H9 (cell line): ENCODE data around the gene CCDC12. TPM values are rescaled to one million over a fixed set of nuclear protein-coding genes. Genes with fewer than 3 reads are reported as not detected.

ENCODE experiments used
- DNase-seq: peaks from one replicate; pipeline ENCODE4 v3.0.0-alpha.2; 2017
- H2AFZ ChIP-seq: one replicate; pipeline ENCODE4 v1.6.1; 2013; ENCODE audit warnings: mild to moderate bottlenecking, low read length, control low read depth, moderate library complexity
- H2AK5ac ChIP-seq: 2 replicates; pipeline ENCODE4 v1.6.1; 2013; ENCODE audit warnings: low read length, control low read depth, mixed read lengths; ENCODE audit not compliant: insufficient read length
- H2BK120ac ChIP-seq: one replicate; pipeline ENCODE4 v1.6.1; 2013; ENCODE audit warnings: low read depth, mild to moderate bottlenecking, low read length, control low read depth, inconsistent platforms; ENCODE audit not compliant: poor library complexity, severe bottlenecking
- H2BK12ac ChIP-seq: 2 replicates; pipeline ENCODE4 v1.6.1; 2013; ENCODE audit warnings: low read length, control low read depth, mixed read lengths, low read depth; ENCODE audit not compliant: insufficient read length
- H2BK15ac ChIP-seq: 2 replicates; pipeline ENCODE4 v1.6.1; 2013; ENCODE audit warnings: low read depth, low read length, control low read depth
- H2BK20ac ChIP-seq: one replicate; pipeline ENCODE4 v1.6.1; 2013; ENCODE audit warnings: low read depth, mild to moderate bottlenecking, low read length, control low read depth, inconsistent platforms; ENCODE audit not compliant: poor library complexity, severe bottlenecking
- H2BK5ac ChIP-seq: 2 replicates; pipeline ENCODE4 v1.6.1; 2013; ENCODE audit warnings: low read length, control low read depth, mixed read lengths; ENCODE audit not compliant: insufficient read length
- H3K14ac ChIP-seq: 2 replicates; pipeline ENCODE4 v1.6.1; 2013; ENCODE audit warnings: low read length, control low read depth; ENCODE audit not compliant: insufficient read depth
- H3K18ac ChIP-seq: 2 replicates; pipeline ENCODE4 v1.6.1; 2013; ENCODE audit warnings: low read depth, mild to moderate bottlenecking, mixed read lengths, low read length, control low read depth; ENCODE audit not compliant: insufficient read length
- H3K23ac ChIP-seq: 2 replicates; pipeline ENCODE4 v1.6.1; 2013; ENCODE audit warnings: low read length, control low read depth, mixed read lengths, low read depth; ENCODE audit not compliant: insufficient read length
- H3K23me2 ChIP-seq: 2 replicates; pipeline ENCODE4 v1.6.1; 2013; ENCODE audit warnings: low read depth, mild to moderate bottlenecking, mixed read lengths, low read length, control low read depth; ENCODE audit not compliant: insufficient read length, poor library complexity, severe bottlenecking
- H3K27ac ChIP-seq: 2 replicates; pipeline ENCODE4 v1.5.1; 2013; ENCODE audit warnings: low read length, control low read depth, mixed read lengths, low read depth; ENCODE audit not compliant: insufficient read length
- H3K27me3 ChIP-seq: 2 replicates; pipeline ENCODE4 v1.6.1; 2013; ENCODE audit warnings: low read length, control low read depth, inconsistent platforms; ENCODE audit not compliant: insufficient read depth
- H3K4ac ChIP-seq: 2 replicates; pipeline ENCODE4 v1.6.1; 2013; ENCODE audit warnings: low read depth, mild to moderate bottlenecking, control low read depth, inconsistent platforms, low read length, moderate library complexity
- H3K4me1 ChIP-seq: 2 replicates; pipeline ENCODE4 v1.6.1; 2013; ENCODE audit warnings: low read length, control low read depth, inconsistent platforms; ENCODE audit not compliant: insufficient read depth
- H3K4me2 ChIP-seq: 2 replicates; pipeline ENCODE4 v1.6.1; 2013; ENCODE audit warnings: low read length, control low read depth, mixed read lengths; ENCODE audit not compliant: insufficient read length, insufficient read depth
- H3K56ac ChIP-seq: 2 replicates; pipeline ENCODE4 v1.6.1; 2013; ENCODE audit warnings: low read depth, mild to moderate bottlenecking, mixed read lengths, low read length, control low read depth; ENCODE audit not compliant: insufficient read length
- H3K79me1 ChIP-seq: 2 replicates; pipeline ENCODE4 v1.6.1; 2013; ENCODE audit warnings: low read depth, mild to moderate bottlenecking, moderate library complexity, low read length, control low read depth, inconsistent platforms; ENCODE audit not compliant: insufficient read depth, poor library complexity, severe bottlenecking
- H3K79me2 ChIP-seq: 2 replicates; pipeline ENCODE4 v1.6.1; 2013; ENCODE audit warnings: low read length, control low read depth, inconsistent platforms; ENCODE audit not compliant: insufficient read depth
- H3K9ac ChIP-seq: 2 replicates; pipeline ENCODE4 v1.6.1; 2013; ENCODE audit warnings: low read length, control low read depth, mixed read lengths; ENCODE audit not compliant: insufficient read length; ENCODE audit errors: extremely low read depth
- H3K9me3 ChIP-seq: one replicate; pipeline ENCODE4 v1.6.1; 2013; ENCODE audit warnings: low read depth, low read length, inconsistent platforms; ENCODE audit not compliant: control insufficient read depth
- H3T11ph ChIP-seq: one replicate; pipeline ENCODE4 v1.6.1; 2013; ENCODE audit warnings: mild to moderate bottlenecking, low read length, control low read depth, inconsistent platforms
- H4K20me1 ChIP-seq: one replicate; pipeline ENCODE4 v1.6.1; 2013; ENCODE audit not compliant: control insufficient read depth, insufficient read length, insufficient read depth
- H4K5ac ChIP-seq: 2 replicates; pipeline ENCODE4 v1.6.1; 2013; ENCODE audit warnings: low read depth, mild to moderate bottlenecking, mixed read lengths, low read length, control low read depth; ENCODE audit not compliant: insufficient read length
- H4K8ac ChIP-seq: replicated peaks from 2 replicates; pipeline ENCODE4 v1.6.1; 2013; ENCODE audit warnings: low read length, control low read depth, mixed read lengths, low read depth; ENCODE audit not compliant: insufficient read length
- H4K91ac ChIP-seq: 2 replicates; pipeline ENCODE4 v1.6.1; 2013; ENCODE audit warnings: low read depth, mild to moderate bottlenecking, moderate library complexity, mixed read lengths, low read length, control low read depth; ENCODE audit not compliant: insufficient read length
- H3K27ac Mint-ChIP-seq, 3 experiments: 2 replicates in 2 of 3; 3 replicates in 1 of 3; pipeline ENCODE4 v1.8.0; 2020 to 2021; ENCODE audit warnings: mixed read lengths in 3 of 3, mild to moderate bottlenecking in 1 of 3, moderate library complexity in 1 of 3
- H3K27me3 Mint-ChIP-seq: 2 replicates; pipeline ENCODE4 v1.8.0; 2021; ENCODE audit warnings: low read depth, mild to moderate bottlenecking, moderate library complexity, mixed read lengths
- H3K36me3 Mint-ChIP-seq, 3 experiments: 2 replicates in 2 of 3; 3 replicates in 1 of 3; pipeline ENCODE4 v1.8.0; 2020 to 2021; ENCODE audit warnings: low read depth in 3 of 3, mixed read lengths in 3 of 3; ENCODE audit not compliant: insufficient read depth in 1 of 3
- H3K4me1 Mint-ChIP-seq, 2 experiments: 2 replicates each; pipeline ENCODE4 v1.8.0; 2020; ENCODE audit warnings: mixed read lengths in 2 of 2
- H3K4me3 Mint-ChIP-seq, 2 experiments: 2 replicates in 1 of 2; 3 replicates in 1 of 2; pipeline ENCODE4 v1.8.0; 2020 to 2021; ENCODE audit warnings: mild to moderate bottlenecking in 2 of 2, mixed read lengths in 2 of 2, moderate library complexity in 1 of 2
- H3K9me3 Mint-ChIP-seq, 2 experiments: 2 replicates in 1 of 2; 3 replicates in 1 of 2; pipeline ENCODE4 v1.8.0; 2020; ENCODE audit warnings: mild to moderate bottlenecking in 2 of 2, mixed read lengths in 2 of 2, moderate library complexity in 1 of 2
- CTCF ChIP-seq: fragments of 200-600 bp; sonication (generic); conservative IDR thresholded peaks from 3 replicates; pipeline ENCODE4 v1.8.0; 2021; ENCODE audit warnings: antibody characterized with exemption, mild to moderate bottlenecking
- WGBS: extraction: QIAGEN DNeasy Blood & Tissue Kit; methylation state at CpG from one replicate; pipeline ENCODE4 v1.1.7; 2013; ENCODE audit warnings: missing lambda C conversion rate, low lambda C conversion rate, mixed read lengths; ENCODE audit not compliant: insufficient read length; ENCODE audit errors: extremely low coverage; 5-methylcytosine and 5-hydroxymethylcytosine counted together
- total RNA-seq: library from RNA; stranded (reverse); gene quantifications from 2 replicates; pipeline ENCODE4 v1.2.1, GENCODE V29; 2021

Gene CCDC12
- total RNA-seq, 1 experiment from 2014 or later, result 54.0 TPM

DNA sequence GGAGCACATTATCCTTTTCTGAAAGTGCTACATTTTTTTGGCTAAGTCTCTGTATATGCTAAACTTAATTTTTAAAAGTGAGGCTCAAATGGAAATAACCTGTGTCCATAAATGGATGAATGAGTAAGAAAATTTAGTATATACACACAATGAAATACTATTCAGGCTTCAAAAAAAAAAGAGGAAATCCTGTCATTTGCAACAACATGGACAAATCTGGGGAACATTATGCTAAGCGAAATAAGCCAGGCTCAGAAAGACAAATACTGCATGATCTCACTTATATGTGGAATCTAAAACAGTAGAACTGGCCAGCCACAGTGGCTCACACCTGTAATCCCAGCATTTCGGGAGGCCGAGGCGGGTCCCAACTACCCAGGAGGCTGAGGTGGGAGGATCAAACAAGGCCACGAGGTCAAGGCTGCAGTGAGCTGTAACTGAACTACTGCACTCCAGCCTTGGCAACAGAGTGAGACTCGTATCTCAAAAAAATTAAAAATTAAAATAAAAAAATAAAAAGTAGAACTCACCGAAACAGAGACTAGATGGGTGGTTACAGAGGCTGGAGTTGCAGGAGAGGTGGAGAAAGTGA lies 25.8 kb downstream of the CCDC12 start:
- Histone ChIP-seq H3K9ac (no peak overlapping the region), H3K9me3 (no peaks in the 10 kb centered on the region), H3K56ac (no peak overlapping the region), H4K5ac (no peak overlapping the region), H3T11ph (no peak overlapping the region), H2BK120ac (no peak overlapping the region), H4K91ac (no peak overlapping the region), H2AFZ (no peak overlapping the region), H2AK5ac (no peak overlapping the region), H3K4me1 (peaks cover 9% of the 10 kb centered on the region; the same call in 1 of the 2 replicates), H2BK15ac (no peak overlapping the region), H3K4me2 (no peak overlapping the region), H3K27me3 (no peaks in the 10 kb centered on the region), H2BK20ac (no peak overlapping the region), H2BK12ac (no peak overlapping the region), H3K4ac (no peak overlapping the region), H4K20me1 (peaks cover 2% of the 10 kb centered on the region), H3K27ac (no peak overlapping the region), H3K79me1 (peaks cover 18% of the 10 kb centered on the region), H3K79me2 (peaks cover 38% of the 10 kb centered on the region; the same call in 1 of the 2 replicates), H3K14ac (no peak overlapping the region), H2BK5ac (no peak overlapping the region), H3K23me2 (no peaks in the 10 kb centered on the region), H3K23ac (no peak overlapping the region), H4K8ac (no peak overlapping the region), H3K18ac (no peak overlapping the region)
- peak overlapping the region in 1 of 3 experiments; percentile 25; a peak in 1 of 7 replicates for H3K27ac Mint-ChIP-seq
- no peaks in the 10 kb centered on the region; a peak in 1 of 5 replicates for H3K9me3 Mint-ChIP-seq
- H3K4me3 Mint-ChIP-seq, result no peak overlapping the region
- no peak for TF ChIP-seq CTCF
- H3K36me3 Mint-ChIP-seq, result peaks cover 6 to 21% (median 11%) of the 10 kb centered on the region in 3 experiments
- H3K4me1 Mint-ChIP-seq, result peaks cover 51 to 69% of the 10 kb centered on the region in 2 experiments
- WGBS, result no CpG with 5 or more reads among the region's 7 CpGs
- no peak for DNase-seq
- no peaks in the 10 kb centered on the region for H3K27me3 Mint-ChIP-seq
